Vagina (tissue), 2 donors: ENCODE data around the gene TM6SF1. TPM values are rescaled to one million over a fixed set of nuclear protein-coding genes. Genes with fewer than 3 reads are reported as not detected.

Source experiments
- DNase-seq, 2 donors: peaks; one replicate each; pipeline ENCODE4 v3.0.0-alpha.2; 2017; ENCODE audit errors: extremely low spot score in 2 of 2
- H3K27ac ChIP-seq: fragments of 200-600 bp; sonication (generic); one replicate; pipeline ENCODE4 v1.5.1; 2019
- H3K27me3 ChIP-seq: fragments of 200-600 bp; sonication (generic); one replicate; pipeline ENCODE4 v1.5.1; 2019
- H3K36me3 ChIP-seq, 2 donors: fragments of 200-600 bp; sonication (generic); one replicate each; pipeline ENCODE4 v1.5.1; 2017 to 2019
- H3K4me1 ChIP-seq: fragments of 200-600 bp; sonication (generic); one replicate; pipeline ENCODE4 v1.5.1; 2019
- H3K4me3 ChIP-seq, 2 donors: fragments of 200-600 bp; sonication (generic); 1 replicate in 1 of 2; 2 replicates in 1 of 2; pipeline ENCODE4 v1.5.1; 2016 to 2019
- H3K9me3 ChIP-seq: fragments of 200-600 bp; sonication (generic); one replicate; pipeline ENCODE4 v1.5.1; 2019
- POLR2A ChIP-seq, 2 donors: fragments of 450-650 bp; IDR thresholded peaks; one replicate each; pipeline ENCODE4 v1.6.1; 2017; ENCODE audit warnings: antibody characterized with exemption in 2 of 2, mild to moderate bottlenecking in 2 of 2, moderate library complexity in 2 of 2
- POLR2AphosphoS5 ChIP-seq, 2 donors: sonication (generic); formaldehyde crosslinking; IDR thresholded peaks; one replicate each; pipeline ENCODE4 v1.9.0; 2017; ENCODE audit warnings: antibody characterized with exemption in 2 of 2, mild to moderate bottlenecking in 2 of 2, low read depth in 1 of 2; ENCODE audit not compliant: insufficient read depth in 1 of 2
- intact Hi-C: fragments of 100-400 bp; cut with DNase I; formaldehyde crosslinking; loops from one replicate; pipeline ENCODE4 v1.15.1; 2023
- total RNA-seq: library from RNA; depleted of rRNA; stranded (reverse); fragments of >200 nt; gene quantifications from one replicate; pipeline ENCODE4 v1.2.3, GENCODE V29; 2016
- TF ChIP-seq, protein P1 (sequence below), 3 experiments: fragments of 450-650 bp in 2 of 3; fragments of 200-600 bp in 1 of 3; sonication (generic) in 1 of 3; IDR thresholded peaks; one replicate each; pipeline ENCODE4 v1.5.1; 2017 to 2019; ENCODE audit warnings: antibody characterized with exemption in 3 of 3, mild to moderate bottlenecking in 2 of 3, moderate library complexity in 2 of 3

TM6SF1 gene
- total RNA-seq, 1 donor from 2014 or later, result 3.9 TPM

DNA sequence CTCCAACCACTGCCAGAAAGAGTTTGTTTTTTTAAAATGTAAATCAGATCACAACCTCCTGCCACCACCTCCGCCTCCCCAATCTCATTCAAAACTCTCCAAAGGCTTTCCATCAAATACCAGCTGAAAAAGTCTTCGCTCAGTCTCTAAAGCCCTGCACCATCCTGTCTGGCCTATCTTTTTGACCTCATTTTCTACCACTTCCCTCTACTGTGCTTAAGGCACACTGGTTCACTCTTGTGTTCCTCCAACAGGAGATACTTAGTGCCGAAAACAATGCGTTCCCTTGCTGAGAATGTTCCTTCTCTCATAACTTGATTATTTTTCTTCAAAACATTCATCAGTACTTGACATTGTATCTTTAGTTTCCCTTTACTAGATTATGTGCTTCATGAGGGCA, 43.9 kb upstream of the TM6SF1 start:
- no peaks in the 10 kb centered on the region for H3K36me3 ChIP-seq
- H3K27me3 ChIP-seq, result no peaks in the 10 kb centered on the region
- H3K4me3 ChIP-seq, result no peak overlapping the region
- peaks cover 61% of the 10 kb centered on the region for H3K4me1 ChIP-seq
- H3K9me3 ChIP-seq, result no peaks in the 10 kb centered on the region
- intact Hi-C loops, result no loop called here
- no peak for TF ChIP-seq POLR2AphosphoS5 (IDR thresholded peaks at IDR 0.05; ENCODE audit: insufficient read depth in 1 of 2, low read depth in 1 of 2)
- TF ChIP-seq, protein P1, sequence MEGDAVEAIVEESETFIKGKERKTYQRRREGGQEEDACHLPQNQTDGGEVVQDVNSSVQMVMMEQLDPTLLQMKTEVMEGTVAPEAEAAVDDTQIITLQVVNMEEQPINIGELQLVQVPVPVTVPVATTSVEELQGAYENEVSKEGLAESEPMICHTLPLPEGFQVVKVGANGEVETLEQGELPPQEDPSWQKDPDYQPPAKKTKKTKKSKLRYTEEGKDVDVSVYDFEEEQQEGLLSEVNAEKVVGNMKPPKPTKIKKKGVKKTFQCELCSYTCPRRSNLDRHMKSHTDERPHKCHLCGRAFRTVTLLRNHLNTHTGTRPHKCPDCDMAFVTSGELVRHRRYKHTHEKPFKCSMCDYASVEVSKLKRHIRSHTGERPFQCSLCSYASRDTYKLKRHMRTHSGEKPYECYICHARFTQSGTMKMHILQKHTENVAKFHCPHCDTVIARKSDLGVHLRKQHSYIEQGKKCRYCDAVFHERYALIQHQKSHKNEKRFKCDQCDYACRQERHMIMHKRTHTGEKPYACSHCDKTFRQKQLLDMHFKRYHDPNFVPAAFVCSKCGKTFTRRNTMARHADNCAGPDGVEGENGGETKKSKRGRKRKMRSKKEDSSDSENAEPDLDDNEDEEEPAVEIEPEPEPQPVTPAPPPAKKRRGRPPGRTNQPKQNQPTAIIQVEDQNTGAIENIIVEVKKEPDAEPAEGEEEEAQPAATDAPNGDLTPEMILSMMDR (IDR thresholded peaks at IDR 0.05), result no peak
- TF ChIP-seq POLR2A (IDR thresholded peaks at IDR 0.05), result no peak
- H3K27ac ChIP-seq, result no peak overlapping the region
- no peak for DNase-seq

DNA sequence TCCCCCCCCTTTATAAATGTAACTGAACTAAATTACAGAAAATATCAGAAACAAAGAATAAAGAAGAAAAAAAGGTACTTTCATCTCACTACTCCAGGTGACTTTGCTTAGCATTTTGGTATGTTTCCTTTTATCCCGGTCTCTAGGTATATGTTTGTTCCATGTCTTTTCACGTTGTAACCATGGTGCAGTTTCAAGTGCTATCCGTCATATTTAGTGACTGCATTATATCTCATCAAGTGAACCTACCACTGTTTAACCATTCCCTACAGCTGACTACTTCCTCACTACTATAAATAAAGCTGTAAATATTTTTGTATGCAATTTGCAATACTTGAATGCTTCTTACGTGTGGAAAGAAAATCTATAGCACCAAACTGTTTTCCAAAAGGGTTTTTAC, 42.6 kb upstream of the TM6SF1 start:
- DNase-seq, result no peak
- TF ChIP-seq POLR2AphosphoS5 (IDR thresholded peaks at IDR 0.05; ENCODE audit: insufficient read depth in 1 of 2, low read depth in 1 of 2) (no peak), POLR2A (IDR thresholded peaks at IDR 0.05) (no peak)
- TF ChIP-seq, protein P1 (IDR thresholded peaks at IDR 0.05), result no peak
- Histone ChIP-seq H3K9me3 (no peaks in the 10 kb centered on the region), H3K4me1 (peaks cover 61% of the 10 kb centered on the region), H3K36me3 (no peaks in the 10 kb centered on the region), H3K27me3 (no peaks in the 10 kb centered on the region), H3K4me3 (peak overlapping the region; percentile 7 to 86), H3K27ac (no peak overlapping the region)
- intact Hi-C loops, result no loop called here

DNA sequence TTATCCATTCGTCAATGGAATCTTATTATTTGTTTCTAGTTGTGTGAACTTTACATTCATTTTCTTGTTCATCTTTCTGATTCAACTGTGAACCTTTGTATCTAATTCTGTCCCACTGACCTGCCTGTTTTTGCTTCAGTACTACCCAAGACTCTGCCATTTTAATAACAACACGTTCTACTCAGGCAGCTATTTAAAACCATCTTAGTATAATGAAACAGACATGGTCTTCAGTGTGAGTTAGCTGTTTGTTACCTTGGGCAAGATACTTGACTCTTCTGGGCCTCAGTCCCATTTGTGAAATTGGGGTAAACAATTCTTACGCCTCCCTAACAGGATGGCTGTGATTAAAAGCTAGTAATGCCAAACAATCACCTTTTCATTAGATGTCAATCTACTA, 42.0 kb upstream of the TM6SF1 start:
- Histone ChIP-seq H3K36me3 (no peaks in the 10 kb centered on the region), H3K9me3 (no peaks in the 10 kb centered on the region), H3K27ac (peak overlapping the region; percentile 94), H3K4me1 (peaks cover 61% of the 10 kb centered on the region), H3K27me3 (no peaks in the 10 kb centered on the region), H3K4me3 (peak overlapping the region; percentile 55 to 86)
- no peak for DNase-seq
- TF ChIP-seq POLR2A (IDR thresholded peaks at IDR 0.05) (no peak), POLR2AphosphoS5 (IDR thresholded peaks at IDR 0.05; ENCODE audit: insufficient read depth in 1 of 2, low read depth in 1 of 2) (no peak)
- TF ChIP-seq, protein P1 (IDR thresholded peaks at IDR 0.05), result no peak
- intact Hi-C loops, result no loop called here

DNA sequence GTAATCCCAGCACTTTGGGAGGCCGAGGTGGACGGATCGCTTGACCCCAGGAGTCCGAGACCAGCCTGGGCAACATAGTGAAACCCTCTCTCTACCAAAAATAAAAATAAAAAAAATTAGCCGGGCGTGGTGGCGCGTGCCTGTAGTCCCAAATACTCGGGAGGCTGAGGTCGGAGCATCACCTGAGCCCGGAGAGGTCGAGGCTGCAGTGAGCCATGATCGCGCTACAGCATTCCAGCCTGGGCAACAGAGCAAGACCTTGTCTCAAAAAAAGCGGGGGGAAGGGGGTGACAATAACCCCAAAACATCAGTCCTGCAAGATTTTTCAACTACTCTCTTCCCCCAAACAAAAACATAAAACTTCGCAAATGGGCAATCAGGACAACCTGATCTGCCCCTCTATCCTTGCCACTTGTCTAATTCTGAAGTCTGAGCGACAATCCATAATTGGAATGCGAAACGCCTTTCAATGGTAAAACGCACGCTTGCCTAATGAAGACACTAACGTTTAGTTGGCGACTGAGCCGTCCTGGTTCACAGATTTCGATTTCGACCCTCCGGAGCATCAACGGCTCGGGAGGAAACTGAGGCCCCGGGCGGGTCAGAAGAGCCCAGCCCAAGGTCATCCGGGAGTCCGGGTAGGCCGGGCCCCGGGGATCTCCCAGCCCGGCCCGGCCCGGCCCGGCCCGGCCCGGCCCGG, 41.3 kb upstream of the TM6SF1 start:
- intact Hi-C loops, result loop anchor here (2.0 kb wide), 1 partner anchor 141 kb away; the partner anchor contains the start of gene HDGFL3
- TF ChIP-seq POLR2AphosphoS5 (IDR thresholded peaks at IDR 0.05; ENCODE audit: insufficient read depth in 1 of 2, low read depth in 1 of 2), result no peak
- TF ChIP-seq, protein P1 (IDR thresholded peaks at IDR 0.05), result no peak
- TF ChIP-seq POLR2A (IDR thresholded peaks at IDR 0.05), result no peak
- no peaks in the 10 kb centered on the region for H3K36me3 ChIP-seq
- peak overlapping the region; percentile 55 to 86 for H3K4me3 ChIP-seq
- DNase-seq, result no peak
- no peaks in the 10 kb centered on the region for H3K9me3 ChIP-seq
- H3K27me3 ChIP-seq, result no peaks in the 10 kb centered on the region
- peaks cover 56% of the 10 kb centered on the region for H3K4me1 ChIP-seq
- H3K27ac ChIP-seq, result peak overlapping the region; percentile 94
